ENCODE results near the gene SGCA.

GRCh38 chr17:50173335-50173941, 7.6 kb downstream of the SGCA start:
- TF ChIP-seq, protein P1, sequence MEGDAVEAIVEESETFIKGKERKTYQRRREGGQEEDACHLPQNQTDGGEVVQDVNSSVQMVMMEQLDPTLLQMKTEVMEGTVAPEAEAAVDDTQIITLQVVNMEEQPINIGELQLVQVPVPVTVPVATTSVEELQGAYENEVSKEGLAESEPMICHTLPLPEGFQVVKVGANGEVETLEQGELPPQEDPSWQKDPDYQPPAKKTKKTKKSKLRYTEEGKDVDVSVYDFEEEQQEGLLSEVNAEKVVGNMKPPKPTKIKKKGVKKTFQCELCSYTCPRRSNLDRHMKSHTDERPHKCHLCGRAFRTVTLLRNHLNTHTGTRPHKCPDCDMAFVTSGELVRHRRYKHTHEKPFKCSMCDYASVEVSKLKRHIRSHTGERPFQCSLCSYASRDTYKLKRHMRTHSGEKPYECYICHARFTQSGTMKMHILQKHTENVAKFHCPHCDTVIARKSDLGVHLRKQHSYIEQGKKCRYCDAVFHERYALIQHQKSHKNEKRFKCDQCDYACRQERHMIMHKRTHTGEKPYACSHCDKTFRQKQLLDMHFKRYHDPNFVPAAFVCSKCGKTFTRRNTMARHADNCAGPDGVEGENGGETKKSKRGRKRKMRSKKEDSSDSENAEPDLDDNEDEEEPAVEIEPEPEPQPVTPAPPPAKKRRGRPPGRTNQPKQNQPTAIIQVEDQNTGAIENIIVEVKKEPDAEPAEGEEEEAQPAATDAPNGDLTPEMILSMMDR (optimal IDR thresholded peaks at IDR 0.05 in 1 of 3, IDR thresholded peaks at IDR 0.05 in 1 of 3, conservative IDR thresholded peaks at IDR 0.05 in 1 of 3; ENCODE audit: extremely low read depth in 1 of 3, insufficient read depth in 2 of 3, low read length in 3 of 3) = no peak
- no peak for TF ChIP-seq EZH2 (IDR thresholded peaks at IDR 0.05; ENCODE audit: low read length)

All from keratinocyte (primary cell).